GM12873 (cell line): Measurements from ENCODE around the gene RNF220.

ENCODE experiments used
- TF ChIP-seq, protein P1 (sequence below): IDR thresholded peaks from 2 replicates; pipeline ENCODE4 v1.5.1; 2012; ENCODE audit warnings: low read depth, mild to moderate bottlenecking, moderate library complexity, low read length, control low read depth; ENCODE audit not compliant: insufficient read depth; ENCODE audit errors: missing control alignments

The RNF220 gene

DNA sequence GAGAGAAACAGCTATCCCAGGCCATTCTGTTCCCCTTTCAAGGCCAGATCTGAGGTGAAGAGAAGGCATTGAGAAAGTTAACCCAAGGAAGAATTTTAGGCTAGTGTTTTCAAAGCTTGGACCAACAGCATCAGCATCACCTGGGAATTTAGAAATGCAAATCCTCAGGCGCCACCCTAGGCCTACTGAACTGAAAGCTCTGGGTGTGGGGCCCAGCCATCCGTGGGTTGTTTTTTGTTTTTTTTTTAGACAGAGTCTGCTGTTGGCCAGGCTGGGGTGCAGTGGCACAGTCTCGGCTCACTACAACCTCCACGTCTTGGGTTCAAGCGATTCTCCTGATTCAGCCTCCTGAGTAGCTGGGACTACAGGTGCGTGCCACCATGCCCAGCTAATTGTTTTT is 98.6 kb downstream of the RNF220 start:
- TF ChIP-seq, protein P1, sequence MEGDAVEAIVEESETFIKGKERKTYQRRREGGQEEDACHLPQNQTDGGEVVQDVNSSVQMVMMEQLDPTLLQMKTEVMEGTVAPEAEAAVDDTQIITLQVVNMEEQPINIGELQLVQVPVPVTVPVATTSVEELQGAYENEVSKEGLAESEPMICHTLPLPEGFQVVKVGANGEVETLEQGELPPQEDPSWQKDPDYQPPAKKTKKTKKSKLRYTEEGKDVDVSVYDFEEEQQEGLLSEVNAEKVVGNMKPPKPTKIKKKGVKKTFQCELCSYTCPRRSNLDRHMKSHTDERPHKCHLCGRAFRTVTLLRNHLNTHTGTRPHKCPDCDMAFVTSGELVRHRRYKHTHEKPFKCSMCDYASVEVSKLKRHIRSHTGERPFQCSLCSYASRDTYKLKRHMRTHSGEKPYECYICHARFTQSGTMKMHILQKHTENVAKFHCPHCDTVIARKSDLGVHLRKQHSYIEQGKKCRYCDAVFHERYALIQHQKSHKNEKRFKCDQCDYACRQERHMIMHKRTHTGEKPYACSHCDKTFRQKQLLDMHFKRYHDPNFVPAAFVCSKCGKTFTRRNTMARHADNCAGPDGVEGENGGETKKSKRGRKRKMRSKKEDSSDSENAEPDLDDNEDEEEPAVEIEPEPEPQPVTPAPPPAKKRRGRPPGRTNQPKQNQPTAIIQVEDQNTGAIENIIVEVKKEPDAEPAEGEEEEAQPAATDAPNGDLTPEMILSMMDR, result no peak

DNA sequence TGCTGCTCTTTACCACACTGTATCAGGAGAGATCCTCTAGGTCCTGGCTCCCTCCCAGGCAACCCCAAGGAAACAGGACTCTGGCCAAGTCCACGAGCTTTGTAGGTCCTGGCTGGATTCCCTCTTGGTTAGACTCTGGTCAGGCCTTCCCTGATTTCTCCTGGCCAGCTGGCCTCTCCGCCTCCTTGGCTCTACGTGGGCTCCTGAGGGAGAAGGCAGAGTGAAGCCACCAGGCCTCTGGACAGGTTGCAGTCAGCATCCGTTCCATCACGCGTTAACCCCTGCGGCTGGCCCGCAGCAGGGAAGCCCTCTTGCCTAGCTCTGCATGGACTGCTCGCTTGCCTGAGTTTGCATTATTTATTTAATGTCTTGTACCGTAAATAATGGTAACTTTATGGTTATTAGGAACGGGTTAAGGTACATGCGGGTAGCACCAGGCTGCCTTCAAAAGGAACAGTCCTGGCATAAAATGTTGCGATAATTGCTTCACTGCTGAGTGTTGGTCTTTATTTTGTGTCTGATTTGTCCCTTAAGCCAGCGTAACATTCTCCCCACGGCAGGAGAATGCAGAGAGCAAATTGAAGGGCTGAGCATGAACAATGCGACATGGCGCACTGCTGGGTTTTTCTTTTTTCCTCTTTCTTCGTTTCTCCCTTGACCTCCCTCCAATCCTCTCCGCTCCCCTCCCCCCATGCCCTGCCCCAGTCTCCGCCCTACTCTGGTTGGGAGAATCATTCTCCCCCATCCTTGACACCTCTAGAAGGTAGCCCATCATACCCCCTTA is 100.3 kb downstream of the RNF220 start:
- TF ChIP-seq, protein P1, result no peak

DNA sequence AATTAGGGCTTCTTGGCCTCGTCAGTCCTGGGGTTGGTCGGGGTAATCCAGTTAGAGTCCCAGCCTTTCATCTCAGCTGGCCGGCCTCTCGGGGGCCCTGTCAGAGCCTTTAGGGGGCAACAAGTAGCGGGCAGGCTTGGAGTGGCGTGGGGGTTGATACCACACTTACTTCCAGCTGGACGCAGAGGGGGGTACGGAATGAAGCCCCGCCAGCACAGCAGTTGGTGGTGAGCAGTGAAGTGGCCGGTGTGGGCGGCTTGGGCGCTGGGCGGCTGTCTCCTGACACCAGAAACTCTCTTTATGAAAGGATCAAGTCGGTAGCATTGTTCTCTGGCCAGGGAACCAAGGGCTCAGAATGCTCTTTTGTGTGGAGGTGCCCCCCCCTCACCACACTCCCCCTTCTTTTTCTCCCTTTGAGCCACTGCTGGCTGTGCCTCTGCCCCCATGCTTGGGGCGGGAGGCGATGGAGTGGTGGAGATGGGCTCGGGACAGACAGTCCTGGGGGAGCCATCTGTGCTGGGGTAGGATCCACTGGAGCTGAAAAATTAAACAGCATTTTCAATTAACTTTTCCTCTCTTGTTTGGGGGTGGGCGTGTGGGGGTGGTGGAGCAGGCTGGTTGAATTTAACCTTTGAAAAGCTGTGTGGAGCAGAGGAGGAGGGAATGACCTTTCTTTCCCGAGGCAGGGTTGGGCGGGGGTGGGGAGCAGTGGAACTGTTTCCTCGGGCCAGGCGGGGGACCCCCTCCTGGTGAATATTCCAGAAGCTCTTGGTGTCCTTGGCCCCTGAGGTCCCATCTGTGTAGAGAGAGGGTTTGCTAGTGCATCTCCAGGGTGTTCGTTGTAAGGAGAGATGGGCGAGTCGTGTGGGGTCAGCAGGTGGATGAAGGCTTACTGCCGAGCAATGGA is 102.7 kb downstream of the RNF220 start:
- TF ChIP-seq, protein P1, result no peak

DNA sequence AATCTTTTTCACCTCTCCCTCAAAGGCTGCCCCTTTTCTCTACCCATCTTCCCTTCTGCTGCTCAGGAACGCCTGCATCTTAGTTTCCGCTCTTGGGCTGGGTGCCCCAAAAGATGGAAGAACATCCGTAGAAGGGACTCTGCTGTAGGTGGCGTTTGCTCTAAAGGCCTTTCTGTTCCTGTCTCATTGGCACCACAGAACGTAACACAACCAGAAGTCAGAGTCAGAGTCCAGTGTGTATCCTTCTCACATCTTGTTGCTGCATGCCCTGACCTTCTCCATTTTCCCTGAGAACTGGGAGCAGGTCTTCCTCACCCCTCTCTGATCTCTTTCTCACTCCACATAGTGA is 103.3 kb downstream of the RNF220 start:
- TF ChIP-seq, protein P1, result no peak

DNA sequence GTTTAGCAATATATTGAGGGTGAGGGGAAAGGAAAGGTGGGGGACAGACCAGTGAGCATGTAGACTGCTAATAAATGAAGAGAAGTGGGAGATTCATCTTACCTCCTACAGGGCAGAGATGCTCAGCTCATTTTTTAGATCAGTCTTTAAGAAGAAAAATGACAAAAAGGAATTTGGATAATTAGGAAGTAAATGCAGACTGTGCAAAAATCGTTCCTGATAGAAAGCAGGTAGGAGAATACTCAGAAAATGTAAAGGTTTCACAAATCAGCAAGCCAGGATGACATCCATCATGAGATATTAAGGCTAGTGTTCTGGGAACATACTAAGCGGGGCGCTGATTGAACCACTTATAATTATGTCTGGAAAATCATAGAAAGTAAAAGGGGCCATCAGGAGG is 106.3 kb downstream of the RNF220 start:
- TF ChIP-seq, protein P1, result no peak

DNA sequence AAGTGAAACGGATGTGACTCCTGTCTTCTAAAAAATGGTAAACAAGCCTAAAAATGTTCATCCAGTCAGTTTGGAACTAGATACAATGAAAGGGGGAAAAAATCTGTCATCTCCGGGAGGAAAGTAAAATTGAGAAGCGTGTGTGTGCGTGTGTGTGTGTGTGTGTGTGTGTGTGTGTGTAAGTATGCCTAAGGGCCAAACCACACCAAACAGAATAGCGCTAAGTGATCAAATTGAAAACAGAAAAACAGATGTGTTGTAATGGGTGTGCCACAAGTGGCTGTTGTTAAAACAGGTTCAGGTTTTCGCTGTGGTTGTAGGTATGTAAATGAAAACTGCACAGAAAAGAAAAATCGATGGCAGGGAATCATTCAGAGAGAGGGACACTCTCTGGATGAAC is 106.7 kb downstream of the RNF220 start:
- TF ChIP-seq, protein P1, result no peak

DNA sequence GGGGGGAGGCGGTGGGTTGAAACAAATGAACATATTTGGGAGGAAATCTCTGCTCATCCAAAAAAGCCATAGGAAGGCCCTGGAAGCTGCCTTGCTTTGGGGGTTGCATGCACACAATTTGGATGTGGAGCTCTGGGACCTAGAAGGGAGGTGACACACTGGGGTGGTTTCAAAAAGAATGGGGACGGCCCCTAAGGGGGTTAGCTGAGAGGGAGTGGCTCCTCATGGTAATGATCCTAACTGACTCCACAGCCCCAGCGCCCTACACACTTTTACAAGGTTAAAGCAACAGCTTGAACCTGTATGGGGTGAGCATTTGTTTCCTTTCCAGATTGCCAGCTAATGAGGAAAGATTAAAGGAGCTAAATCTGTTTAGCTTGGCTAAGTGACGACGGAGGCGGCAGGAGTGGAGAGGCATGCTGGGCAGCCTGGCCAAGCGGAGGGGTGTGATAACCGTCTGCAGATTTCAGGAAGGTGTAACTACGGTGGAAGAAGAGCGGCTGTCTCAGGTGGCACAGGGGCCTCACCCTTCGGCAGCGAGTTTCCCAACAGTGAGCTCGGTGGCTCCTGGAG is 107.3 kb downstream of the RNF220 start:
- TF ChIP-seq, protein P1, result no peak
